ENCODE measurements around the gene MAP4K2. TPM values are rescaled to one million over a fixed set of nuclear protein-coding genes. Genes with fewer than 3 reads are reported as not detected.

The MAP4K2 gene
- total and polyA plus RNA-seq, 2 donors, result 23.9 to 37.6 TPM

DNA sequence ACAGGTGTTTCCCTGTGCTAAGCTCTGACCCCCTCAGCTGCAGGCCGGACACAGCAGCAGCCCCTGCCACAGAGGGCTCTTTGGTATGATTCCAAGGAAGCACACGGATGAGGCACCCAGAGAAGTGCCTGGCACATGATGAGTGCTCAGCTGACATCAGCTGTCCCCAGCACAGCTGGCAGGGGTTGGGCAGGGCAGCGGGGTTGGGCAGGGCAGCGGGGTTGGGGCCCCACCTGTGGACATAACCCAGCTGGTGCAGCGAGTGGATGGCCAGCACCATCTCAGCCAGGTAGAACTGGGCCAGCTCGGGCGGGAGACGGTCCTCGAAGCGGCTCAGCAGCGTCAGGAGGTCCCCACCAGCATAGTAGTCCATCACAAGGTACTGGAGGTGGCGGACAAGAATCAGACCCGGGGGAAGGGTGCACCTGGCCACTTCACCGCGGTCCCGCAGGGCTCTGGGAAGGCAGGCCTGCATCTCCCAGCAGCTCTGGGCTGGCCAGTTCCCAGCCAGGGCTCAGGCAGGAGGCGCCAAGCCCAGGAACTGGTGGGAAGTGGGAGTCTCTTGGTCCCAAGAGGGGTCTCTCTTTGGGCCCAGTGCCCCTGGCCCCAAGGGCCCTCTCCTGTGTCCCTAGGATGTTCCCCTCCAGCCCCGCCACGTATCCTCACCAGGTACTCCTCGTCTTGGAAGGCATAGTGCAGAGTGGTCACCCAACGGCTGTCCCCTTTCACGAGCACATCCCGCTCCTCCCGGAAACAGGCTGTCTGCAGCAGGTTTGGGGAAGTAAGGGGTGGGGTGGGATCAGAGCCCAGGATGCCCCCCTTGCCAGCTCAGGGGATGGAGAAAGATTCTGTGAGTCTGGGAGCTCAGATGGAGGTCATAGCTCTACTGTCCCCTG is 37.1 kb upstream of the MAP4K2 start:
- 97% methylated on average over 24 of the region's 24 CpGs for WGBS
- Histone ChIP-seq H3K36me3 (ENCODE audit: control insufficient read depth in 2 of 2, insufficient read depth in 2 of 2, low read length in 1 of 2) (peaks cover 5 to 12% of the 10 kb centered on the region in 2 donors), H3K27me3 (ENCODE audit: control insufficient read depth in 2 of 2, insufficient read depth in 1 of 2, low read length in 1 of 2) (no peaks in the 10 kb centered on the region), H3K27ac (ENCODE audit: low read depth in 1 of 2, low read length in 1 of 2) (no peak overlapping the region), H3K4me3 (ENCODE audit: low read length in 2 of 2) (no peak overlapping the region), H3K9me3 (ENCODE audit: control insufficient read depth in 2 of 2, insufficient read depth in 1 of 2, low read length in 1 of 2) (no peaks in the 10 kb centered on the region), H3K4me1 (ENCODE audit: control insufficient read depth in 2 of 2, insufficient read depth in 2 of 2, low read length in 2 of 2) (peaks cover 7 to 16% of the 10 kb centered on the region in 2 donors)
- DNase-seq (ENCODE audit: low read depth in 6 of 9, low spot score in 9 of 9), result no peak

DNA sequence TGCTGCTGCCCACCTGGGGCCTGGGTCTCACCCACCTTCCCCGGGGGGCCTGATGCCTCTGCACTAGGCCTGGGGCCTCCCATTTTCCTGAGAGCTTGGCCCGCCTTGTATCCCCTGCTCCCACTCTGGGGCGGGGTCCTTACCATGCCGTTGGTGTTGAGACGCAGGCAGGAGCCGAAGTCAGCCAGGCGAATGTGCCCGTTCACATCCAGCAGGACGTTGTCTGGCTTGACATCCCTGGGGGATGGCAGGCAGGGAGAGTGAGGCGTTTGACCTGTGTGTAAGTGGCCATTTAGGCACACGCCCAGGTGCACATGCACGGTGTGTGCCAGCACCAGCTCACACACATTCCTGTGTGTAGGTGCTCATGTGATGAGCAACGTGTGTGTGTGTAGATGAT is 36.3 kb upstream of the MAP4K2 start:
- 95% methylated on average over 13 of the region's 13 CpGs for WGBS
- H3K27ac ChIP-seq (ENCODE audit: low read depth in 1 of 2, low read length in 1 of 2), result no peak overlapping the region
- no peak overlapping the region for H3K4me3 ChIP-seq (ENCODE audit: low read length in 2 of 2)
- no peak for DNase-seq (ENCODE audit: low read depth in 6 of 9, low spot score in 9 of 9)
- peaks cover 6 to 12% of the 10 kb centered on the region in 2 donors for H3K36me3 ChIP-seq (ENCODE audit: control insufficient read depth in 2 of 2, insufficient read depth in 2 of 2, low read length in 1 of 2)
- H3K4me1 ChIP-seq (ENCODE audit: control insufficient read depth in 2 of 2, insufficient read depth in 2 of 2, low read length in 2 of 2), result peaks cover 5 to 11% of the 10 kb centered on the region in 2 donors
- no peaks in the 10 kb centered on the region for H3K27me3 ChIP-seq (ENCODE audit: control insufficient read depth in 2 of 2, insufficient read depth in 1 of 2, low read length in 1 of 2)
- H3K9me3 ChIP-seq (ENCODE audit: control insufficient read depth in 2 of 2, insufficient read depth in 1 of 2, low read length in 1 of 2), result no peaks in the 10 kb centered on the region

DNA sequence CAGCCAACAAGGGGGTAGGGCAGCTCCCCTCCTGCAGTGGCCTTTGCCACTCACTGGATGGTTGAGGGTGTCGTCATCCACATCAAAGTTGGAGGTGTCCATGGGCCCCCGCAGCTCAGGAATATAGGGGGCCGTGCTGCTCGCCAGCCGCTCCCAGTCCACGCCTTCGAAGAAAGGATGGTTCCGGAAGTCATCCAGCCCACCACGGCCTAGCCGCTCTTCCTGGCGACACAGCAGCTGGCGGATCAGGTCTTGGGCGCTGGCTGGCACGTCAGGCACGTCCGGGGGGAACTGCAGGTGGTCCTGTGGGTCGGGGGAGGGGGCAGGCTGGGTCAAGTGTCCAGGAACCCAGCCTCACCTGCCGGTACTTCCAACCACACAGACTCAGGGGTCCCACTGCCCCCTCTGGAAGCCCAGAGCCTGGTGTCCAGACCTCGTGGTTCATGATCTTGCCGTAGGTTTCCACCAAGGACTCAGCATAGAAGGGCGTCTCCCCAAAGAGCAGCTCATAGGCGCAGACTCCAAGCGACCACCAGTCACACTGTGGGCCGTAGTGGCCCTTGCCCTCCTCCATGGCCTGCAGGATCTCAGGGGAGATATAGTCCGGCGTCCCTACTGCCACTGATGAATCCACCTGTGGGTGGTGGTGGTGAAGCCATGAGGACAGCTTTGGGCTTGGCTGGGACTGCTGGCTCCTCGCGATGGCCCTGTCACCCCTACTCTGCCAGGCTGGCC is 35.8 kb upstream of the MAP4K2 start:
- peaks cover 2 to 6% of the 10 kb centered on the region in 2 donors for H3K4me1 ChIP-seq (ENCODE audit: control insufficient read depth in 2 of 2, insufficient read depth in 2 of 2, low read length in 2 of 2)
- no peak overlapping the region for H3K27ac ChIP-seq (ENCODE audit: low read depth in 1 of 2, low read length in 1 of 2)
- no peaks in the 10 kb centered on the region for H3K27me3 ChIP-seq (ENCODE audit: control insufficient read depth in 2 of 2, insufficient read depth in 1 of 2, low read length in 1 of 2)
- no peaks in the 10 kb centered on the region for H3K9me3 ChIP-seq (ENCODE audit: control insufficient read depth in 2 of 2, insufficient read depth in 1 of 2, low read length in 1 of 2)
- no peak overlapping the region for H3K4me3 ChIP-seq (ENCODE audit: low read length in 2 of 2)
- 97% methylated on average over 28 of the region's 28 CpGs for WGBS
- no peak for DNase-seq (ENCODE audit: low read depth in 6 of 9, low spot score in 9 of 9)
- H3K36me3 ChIP-seq (ENCODE audit: control insufficient read depth in 2 of 2, insufficient read depth in 2 of 2, low read length in 1 of 2), result peaks cover 6 to 12% of the 10 kb centered on the region in 2 donors

DNA sequence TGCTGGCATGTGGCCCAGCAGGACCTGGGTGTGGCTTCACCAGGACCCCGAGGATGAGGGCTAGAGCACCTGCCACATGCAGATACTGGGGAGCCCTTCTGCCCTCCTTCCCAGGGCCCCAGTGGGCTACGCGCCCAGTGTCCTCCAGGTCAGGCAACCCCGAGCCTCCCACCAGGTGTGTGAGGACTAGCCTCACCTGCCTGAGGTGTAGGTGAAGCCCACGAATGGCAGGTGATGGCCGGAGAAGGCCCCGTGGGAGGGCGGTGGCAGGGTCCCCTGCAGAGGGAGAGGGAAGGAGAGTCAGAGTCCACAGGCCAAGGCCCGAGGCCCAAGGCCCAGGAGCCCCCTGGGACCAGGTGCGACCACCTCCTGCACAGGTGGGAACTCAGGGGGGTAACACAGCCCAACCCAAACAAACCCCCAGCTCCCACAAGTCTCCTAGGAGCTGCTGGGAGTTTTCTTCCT is 34.9 kb upstream of the MAP4K2 start:
- no peak overlapping the region for H3K4me3 ChIP-seq (ENCODE audit: low read length in 2 of 2)
- H3K27ac ChIP-seq (ENCODE audit: low read depth in 1 of 2, low read length in 1 of 2), result no peak overlapping the region
- H3K36me3 ChIP-seq (ENCODE audit: control insufficient read depth in 2 of 2, insufficient read depth in 2 of 2, low read length in 1 of 2), result peaks cover 6 to 20% of the 10 kb centered on the region in 2 donors
- DNase-seq (ENCODE audit: low read depth in 6 of 9, low spot score in 9 of 9), result no peak
- H3K9me3 ChIP-seq (ENCODE audit: control insufficient read depth in 2 of 2, insufficient read depth in 1 of 2, low read length in 1 of 2), result no peaks in the 10 kb centered on the region
- H3K27me3 ChIP-seq (ENCODE audit: control insufficient read depth in 2 of 2, insufficient read depth in 1 of 2, low read length in 1 of 2), result no peaks in the 10 kb centered on the region
- WGBS, result 98% methylated on average over 10 of the region's 10 CpGs
- peaks cover 0 to 4% of the 10 kb centered on the region in 2 donors for H3K4me1 ChIP-seq (ENCODE audit: control insufficient read depth in 2 of 2, insufficient read depth in 2 of 2, low read length in 2 of 2)

DNA sequence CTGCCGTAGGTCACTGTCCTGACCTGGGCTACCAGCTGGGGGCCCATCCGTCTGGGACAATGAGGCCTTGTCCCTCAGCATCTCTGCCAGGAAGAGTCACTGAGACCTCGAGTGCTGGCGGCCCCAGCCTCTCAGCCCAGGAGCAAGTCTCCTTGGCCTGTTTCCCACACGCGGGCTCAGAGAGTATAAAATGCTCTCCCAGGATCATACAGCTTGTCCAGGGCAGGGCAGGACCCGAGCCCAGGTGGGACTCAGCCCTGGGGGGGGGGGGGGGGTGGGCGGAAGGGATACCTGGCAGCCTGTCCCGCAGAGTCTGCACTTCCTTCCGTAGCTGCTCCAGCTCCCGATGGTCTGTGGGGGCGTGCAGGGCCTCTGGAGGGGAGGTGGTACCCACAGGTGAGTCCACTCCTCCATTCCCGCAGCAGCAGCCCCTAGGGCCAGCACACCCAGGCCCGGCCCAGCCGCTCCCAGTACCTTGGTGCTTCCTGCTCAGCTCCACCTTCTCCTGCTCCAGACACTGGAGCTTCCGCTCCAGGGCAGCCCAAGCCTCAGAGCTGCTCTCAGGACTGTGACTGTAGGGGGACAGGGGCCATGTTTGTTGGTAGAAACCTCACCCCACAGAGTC is 33.5 kb upstream of the MAP4K2 start:
- H3K27ac ChIP-seq (ENCODE audit: low read depth in 1 of 2, low read length in 1 of 2), result no peak overlapping the region

DNA sequence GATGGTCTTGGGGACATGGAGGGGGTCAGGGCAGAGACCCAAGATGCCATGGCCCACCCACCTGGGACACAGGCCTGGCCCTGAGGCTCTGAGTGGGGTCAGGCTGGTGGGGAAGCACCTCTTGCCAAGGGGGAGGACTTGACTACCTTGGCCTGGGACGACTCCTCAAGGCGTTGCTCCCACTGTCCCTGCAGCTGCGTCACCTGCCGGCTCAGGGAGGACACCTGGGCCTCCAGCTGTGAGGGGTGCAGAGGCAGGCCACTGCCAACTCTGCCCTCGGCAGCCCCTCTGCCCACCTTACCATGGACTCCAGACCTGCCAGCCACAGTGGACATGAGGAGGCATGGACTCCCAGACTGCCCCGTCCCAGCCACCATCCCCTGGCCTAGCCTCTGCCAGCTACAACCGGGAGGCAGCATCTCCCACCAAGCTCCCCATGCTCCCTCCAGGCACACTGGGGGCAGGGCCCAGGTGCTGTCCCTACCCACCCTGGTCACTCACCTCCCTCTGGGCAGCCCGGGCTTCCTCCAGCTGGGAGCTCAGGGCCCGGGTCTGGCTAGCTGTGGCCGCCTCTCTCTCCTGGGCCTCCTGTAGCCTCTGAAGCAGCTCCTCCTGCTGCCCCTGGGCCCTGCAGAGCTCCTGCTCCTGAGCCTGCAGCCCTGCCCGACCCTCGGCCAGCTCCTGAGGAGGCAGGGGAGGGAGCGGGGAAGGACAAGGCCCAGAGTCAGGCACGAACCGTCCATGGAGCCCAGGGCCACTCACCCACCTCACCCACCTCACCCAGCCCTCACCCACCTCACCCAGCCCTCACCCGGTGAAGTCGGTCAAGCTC is 32.8 kb upstream of the MAP4K2 start:
- H3K36me3 ChIP-seq (ENCODE audit: control insufficient read depth in 2 of 2, insufficient read depth in 2 of 2, low read length in 1 of 2), result peaks cover 6 to 28% of the 10 kb centered on the region in 2 donors
- H3K27ac ChIP-seq (ENCODE audit: low read depth in 1 of 2, low read length in 1 of 2), result no peak overlapping the region
- no peak overlapping the region for H3K4me3 ChIP-seq (ENCODE audit: low read length in 2 of 2)
- H3K27me3 ChIP-seq (ENCODE audit: control insufficient read depth in 2 of 2, insufficient read depth in 1 of 2, low read length in 1 of 2), result no peaks in the 10 kb centered on the region
- no peak for DNase-seq (ENCODE audit: low read depth in 6 of 9, low spot score in 9 of 9)
- 98% methylated on average over 17 of the region's 17 CpGs for WGBS
- no peaks in the 10 kb centered on the region for H3K4me1 ChIP-seq (ENCODE audit: control insufficient read depth in 2 of 2, insufficient read depth in 2 of 2, low read length in 2 of 2)
- no peaks in the 10 kb centered on the region for H3K9me3 ChIP-seq (ENCODE audit: control insufficient read depth in 2 of 2, insufficient read depth in 1 of 2, low read length in 1 of 2)

More for the DNA sequence above, 33.5 kb upstream of the MAP4K2 start:
- DNase-seq (ENCODE audit: low read depth in 6 of 9, low spot score in 9 of 9), result no peak
- peaks cover 6 to 28% of the 10 kb centered on the region in 2 donors for H3K36me3 ChIP-seq (ENCODE audit: control insufficient read depth in 2 of 2, insufficient read depth in 2 of 2, low read length in 1 of 2)
- H3K27me3 ChIP-seq (ENCODE audit: control insufficient read depth in 2 of 2, insufficient read depth in 1 of 2, low read length in 1 of 2), result no peaks in the 10 kb centered on the region
- no peaks in the 10 kb centered on the region for H3K9me3 ChIP-seq (ENCODE audit: control insufficient read depth in 2 of 2, insufficient read depth in 1 of 2, low read length in 1 of 2)
- no peak overlapping the region for H3K4me3 ChIP-seq (ENCODE audit: low read length in 2 of 2)
- WGBS, result 98% methylated on average over 16 of the region's 16 CpGs
- no peaks in the 10 kb centered on the region for H3K4me1 ChIP-seq (ENCODE audit: control insufficient read depth in 2 of 2, insufficient read depth in 2 of 2, low read length in 2 of 2)

DNA sequence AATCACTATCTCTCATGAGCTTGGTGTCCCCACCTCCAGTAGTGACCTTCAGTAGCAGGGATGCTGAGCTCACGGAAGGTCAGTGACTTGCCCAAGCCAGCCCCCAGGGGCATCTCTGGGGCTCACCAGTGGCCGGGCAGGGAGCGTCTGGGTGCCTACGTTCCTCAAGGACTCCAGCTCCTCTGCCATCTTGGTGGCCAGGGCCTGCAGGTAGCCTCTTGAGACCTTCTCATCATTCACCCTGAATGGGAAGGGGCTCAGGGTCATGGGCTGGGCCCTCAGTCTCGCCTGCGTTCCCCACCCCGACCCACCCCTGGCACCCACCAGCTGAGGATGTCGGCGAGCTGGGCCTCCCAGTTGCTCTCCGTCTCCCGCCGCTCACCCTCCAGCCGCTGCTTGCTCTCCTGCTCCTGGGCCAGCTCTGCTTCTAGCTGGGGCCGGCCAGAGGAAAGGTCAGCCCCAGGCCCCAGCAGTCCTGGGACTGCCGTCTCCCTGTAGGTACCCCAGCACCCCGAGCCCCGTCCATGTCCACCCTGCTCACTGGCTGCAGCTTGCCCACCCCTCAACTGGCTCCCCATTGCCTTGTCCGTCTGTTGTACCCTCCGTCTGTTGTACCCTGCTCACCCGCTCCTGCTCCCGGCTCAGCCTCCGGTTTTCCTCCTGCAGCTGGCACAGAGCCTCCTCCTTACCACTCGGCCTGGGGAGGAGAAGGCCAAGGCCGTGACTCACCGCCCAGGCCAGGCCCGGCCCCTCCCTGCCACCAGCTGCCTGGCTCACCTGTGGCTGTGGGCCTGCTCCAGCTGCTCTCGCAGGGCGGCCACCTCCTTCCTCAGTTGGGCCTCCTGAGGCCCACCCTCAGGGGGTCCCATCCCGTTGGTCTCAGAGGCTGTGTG is 32.0 kb upstream of the MAP4K2 start:
- no peak for DNase-seq (ENCODE audit: low read depth in 6 of 9, low spot score in 9 of 9)
- Histone ChIP-seq H3K36me3 (ENCODE audit: control insufficient read depth in 2 of 2, insufficient read depth in 2 of 2, low read length in 1 of 2) (peaks cover 6 to 27% of the 10 kb centered on the region in 2 donors), H3K27ac (ENCODE audit: low read depth in 1 of 2, low read length in 1 of 2) (no peak overlapping the region), H3K4me3 (ENCODE audit: low read length in 2 of 2) (no peak overlapping the region), H3K9me3 (ENCODE audit: control insufficient read depth in 2 of 2, insufficient read depth in 1 of 2, low read length in 1 of 2) (no peaks in the 10 kb centered on the region), H3K4me1 (ENCODE audit: control insufficient read depth in 2 of 2, insufficient read depth in 2 of 2, low read length in 2 of 2) (no peaks in the 10 kb centered on the region), H3K27me3 (ENCODE audit: control insufficient read depth in 2 of 2, insufficient read depth in 1 of 2, low read length in 1 of 2) (no peaks in the 10 kb centered on the region)
- 96% methylated on average over 29 of the region's 29 CpGs for WGBS
